Measurements from ENCODE around the gene TCFL5. TPM values are rescaled to one million over a fixed set of nuclear protein-coding genes. Genes with fewer than 3 reads are reported as not detected.

TCFL5 gene
- total RNA-seq, 2 donors from 2014 or later = 7.1 to 24.8 TPM

DNA sequence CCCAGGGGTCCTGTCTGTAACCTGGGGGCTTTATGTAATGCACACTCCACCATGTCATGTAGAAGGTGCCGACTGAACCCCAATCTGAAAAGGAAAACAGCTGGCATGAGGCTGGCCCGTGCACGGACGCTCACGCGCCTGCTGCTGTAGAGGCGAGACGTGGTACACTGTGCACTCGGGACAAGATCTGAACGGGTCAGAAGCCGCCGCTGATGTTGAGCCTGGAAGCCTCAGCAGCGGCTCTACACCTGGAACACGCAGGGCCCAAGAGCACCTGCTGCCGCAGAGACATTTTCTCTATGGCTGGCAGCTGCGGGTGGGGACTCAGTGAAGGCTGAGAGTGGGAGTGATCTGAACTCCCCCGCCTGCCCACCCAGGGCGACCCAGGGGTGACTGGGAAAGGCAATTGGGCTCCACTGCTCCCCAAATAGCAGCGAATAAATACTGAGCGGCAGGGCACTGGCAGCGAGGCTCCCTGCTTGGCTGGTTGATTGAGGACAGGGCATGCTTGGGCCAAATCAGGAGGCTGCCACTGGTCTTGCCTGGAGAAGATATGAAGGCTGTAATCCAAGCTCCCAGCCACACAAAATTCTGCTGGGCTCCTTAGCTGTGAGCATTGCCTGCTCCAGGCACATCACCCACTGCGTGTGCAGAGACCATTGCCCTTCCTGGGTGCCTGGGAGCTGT is 59.5 kb downstream of the TCFL5 start:
- H3K27me3 ChIP-seq (replicated peaks; ENCODE audit: insufficient read depth) = no peaks in the 10 kb centered on the region
- peaks cover 4 to 7% of the 10 kb centered on the region in 2 donors for H3K36me3 ChIP-seq
- TF ChIP-seq POLR2A (IDR thresholded peaks at IDR 0.05) = no peak
- TF ChIP-seq POLR2AphosphoS5 (IDR thresholded peaks at IDR 0.05) = no peak
- TF ChIP-seq, protein P1, sequence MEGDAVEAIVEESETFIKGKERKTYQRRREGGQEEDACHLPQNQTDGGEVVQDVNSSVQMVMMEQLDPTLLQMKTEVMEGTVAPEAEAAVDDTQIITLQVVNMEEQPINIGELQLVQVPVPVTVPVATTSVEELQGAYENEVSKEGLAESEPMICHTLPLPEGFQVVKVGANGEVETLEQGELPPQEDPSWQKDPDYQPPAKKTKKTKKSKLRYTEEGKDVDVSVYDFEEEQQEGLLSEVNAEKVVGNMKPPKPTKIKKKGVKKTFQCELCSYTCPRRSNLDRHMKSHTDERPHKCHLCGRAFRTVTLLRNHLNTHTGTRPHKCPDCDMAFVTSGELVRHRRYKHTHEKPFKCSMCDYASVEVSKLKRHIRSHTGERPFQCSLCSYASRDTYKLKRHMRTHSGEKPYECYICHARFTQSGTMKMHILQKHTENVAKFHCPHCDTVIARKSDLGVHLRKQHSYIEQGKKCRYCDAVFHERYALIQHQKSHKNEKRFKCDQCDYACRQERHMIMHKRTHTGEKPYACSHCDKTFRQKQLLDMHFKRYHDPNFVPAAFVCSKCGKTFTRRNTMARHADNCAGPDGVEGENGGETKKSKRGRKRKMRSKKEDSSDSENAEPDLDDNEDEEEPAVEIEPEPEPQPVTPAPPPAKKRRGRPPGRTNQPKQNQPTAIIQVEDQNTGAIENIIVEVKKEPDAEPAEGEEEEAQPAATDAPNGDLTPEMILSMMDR (IDR thresholded peaks at IDR 0.05) = no peak
- H3K4me3 ChIP-seq = no peak overlapping the region
- peaks cover 5% of the 10 kb centered on the region for H3K4me1 ChIP-seq (replicated peaks)
- intact Hi-C loops (cut with DNase I) = loop anchor here (10.0 kb wide), 1 partner anchor 297 kb away; no protein-coding TSS in a partner anchor
- no peaks in the 10 kb centered on the region for H3K9me3 ChIP-seq
- 74% methylated on average over 22 of the region's 22 CpGs for WGBS
- no peak overlapping the region for H3K27ac ChIP-seq
- DNase-seq (ENCODE audit: low spot score) = no peak

DNA sequence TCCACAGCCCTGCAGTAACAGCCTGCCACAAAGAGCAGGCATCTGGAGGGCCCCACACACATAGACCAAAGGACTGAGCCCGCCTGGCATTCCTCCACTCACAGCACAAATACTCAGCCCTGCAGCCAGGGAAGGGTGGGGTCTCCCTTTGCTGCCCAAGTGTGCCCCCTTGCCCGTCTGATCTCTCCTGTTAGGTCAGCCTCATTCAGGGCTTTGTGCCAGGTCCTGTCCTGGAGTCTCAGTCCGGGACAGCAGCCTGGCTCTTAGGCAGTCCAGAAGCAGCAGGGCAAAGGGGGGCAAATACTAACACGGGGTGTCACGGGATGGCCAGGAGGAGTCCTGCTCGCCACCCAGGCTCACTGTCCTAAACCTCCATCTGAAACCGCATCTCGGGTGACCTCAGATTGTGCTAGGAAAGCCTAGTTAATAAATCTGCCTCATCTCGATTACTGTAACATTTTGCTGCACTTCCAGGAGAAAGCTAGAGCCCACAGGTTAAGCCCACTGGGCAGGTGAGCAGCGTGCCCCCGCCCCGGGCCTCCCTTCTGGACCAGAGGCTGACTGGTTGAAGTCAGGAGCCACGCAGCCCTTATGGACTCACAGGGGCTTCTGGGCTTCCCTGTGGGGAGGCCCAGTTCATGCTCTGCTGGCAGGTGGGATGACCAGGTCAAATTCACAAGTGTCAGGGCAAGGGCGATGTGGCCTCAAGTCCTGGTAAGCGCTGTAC is 60.2 kb downstream of the TCFL5 start:
- Histone ChIP-seq H3K4me3 (no peak overlapping the region), H3K27me3 (replicated peaks; ENCODE audit: insufficient read depth) (no peaks in the 10 kb centered on the region), H3K27ac (no peak overlapping the region), H3K4me1 (replicated peaks) (peaks cover 9% of the 10 kb centered on the region), H3K36me3 (peaks cover 4 to 7% of the 10 kb centered on the region in 2 donors), H3K9me3 (no peaks in the 10 kb centered on the region)
- intact Hi-C loops (cut with DNase I) = loop anchor here (10.0 kb wide), 1 partner anchor 297 kb away; no protein-coding TSS in a partner anchor
- WGBS = 82% methylated on average over 15 of the region's 15 CpGs
- TF ChIP-seq, protein P1 (IDR thresholded peaks at IDR 0.05) = no peak
- no peak for TF ChIP-seq POLR2AphosphoS5 (IDR thresholded peaks at IDR 0.05)
- TF ChIP-seq POLR2A (IDR thresholded peaks at IDR 0.05) = no peak
- DNase-seq (ENCODE audit: low spot score) = no peak

DNA sequence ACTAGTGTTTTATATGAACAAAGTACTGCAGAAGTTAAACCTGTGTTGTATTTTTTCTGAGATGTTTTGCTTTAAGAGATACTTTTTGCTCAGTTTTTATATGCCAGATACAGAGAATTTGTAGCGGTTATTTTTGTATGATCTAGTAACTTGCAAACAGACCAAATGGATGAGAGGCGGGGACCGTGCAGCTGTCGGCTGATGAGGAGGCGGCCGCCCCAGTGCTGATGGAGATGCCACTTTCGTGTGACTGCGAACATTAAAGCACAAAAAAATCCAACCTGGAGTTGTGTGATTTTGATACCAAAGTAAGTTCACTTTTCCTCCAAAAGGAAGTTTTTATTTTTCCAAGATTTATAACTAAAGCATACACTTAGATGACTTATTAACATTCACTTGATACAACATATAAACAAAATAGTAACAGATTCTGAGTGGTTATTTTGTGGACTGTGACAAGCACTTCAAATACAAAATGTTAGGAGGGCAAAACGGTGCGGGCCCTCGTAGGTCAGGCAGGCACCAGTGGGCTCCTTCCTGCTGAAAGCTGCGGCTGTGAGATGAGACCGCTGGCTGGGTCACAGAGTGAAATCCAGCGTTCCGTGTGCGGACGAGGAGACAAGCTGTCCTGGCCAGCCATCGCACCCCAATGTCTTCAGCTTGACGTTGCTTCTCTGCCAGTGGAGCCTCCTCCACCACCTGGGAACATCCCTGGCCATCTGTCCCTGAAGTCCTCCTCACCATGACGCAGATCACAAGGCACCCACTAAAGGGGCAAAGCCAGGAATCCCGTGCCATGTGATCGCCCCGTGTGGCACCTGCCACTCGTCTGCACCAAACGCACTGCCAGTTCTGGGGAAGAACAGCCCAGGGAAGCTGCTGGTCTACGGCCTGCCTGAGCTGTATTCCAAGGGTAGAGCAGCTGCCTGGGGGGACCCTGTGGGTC is 61.0 kb downstream of the TCFL5 start:
- intact Hi-C loops (cut with DNase I) = loop anchor here (10.0 kb wide), 1 partner anchor 296 kb away; no protein-coding TSS in a partner anchor
- no peak overlapping the region for H3K4me3 ChIP-seq
- DNase-seq (ENCODE audit: low spot score) = no peak
- H3K27me3 ChIP-seq (replicated peaks; ENCODE audit: insufficient read depth) = no peaks in the 10 kb centered on the region
- TF ChIP-seq, protein P1 (IDR thresholded peaks at IDR 0.05) = no peak
- TF ChIP-seq POLR2A (IDR thresholded peaks at IDR 0.05) (no peak), POLR2AphosphoS5 (IDR thresholded peaks at IDR 0.05) (no peak)
- no peak overlapping the region for H3K27ac ChIP-seq
- no peaks in the 10 kb centered on the region for H3K9me3 ChIP-seq
- 85% methylated on average over 26 of the region's 26 CpGs for WGBS
- peaks cover 4 to 7% of the 10 kb centered on the region in 2 donors for H3K36me3 ChIP-seq
- peaks cover 9% of the 10 kb centered on the region for H3K4me1 ChIP-seq (replicated peaks)

DNA sequence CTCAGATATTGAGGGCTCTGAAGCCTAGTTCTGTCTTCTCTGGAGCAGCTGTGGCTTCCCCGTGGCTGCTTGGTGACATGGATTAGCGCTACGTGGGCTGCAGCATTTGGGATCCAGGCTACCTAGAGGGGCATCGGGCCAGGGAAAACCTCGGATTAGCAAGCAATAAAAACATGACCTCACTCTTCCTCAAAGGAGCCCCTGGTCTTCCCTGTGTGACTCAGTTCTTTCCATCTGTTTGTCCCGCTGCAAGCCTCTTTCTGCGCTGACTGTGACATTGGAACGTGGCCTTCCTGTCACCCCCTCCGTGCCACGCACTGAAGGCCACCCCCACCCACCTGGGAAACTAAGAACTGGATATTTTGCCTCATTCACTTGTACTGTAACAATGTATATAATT is 61.7 kb downstream of the TCFL5 start:
- TF ChIP-seq POLR2AphosphoS5 (IDR thresholded peaks at IDR 0.05) (no peak), POLR2A (IDR thresholded peaks at IDR 0.05) (no peak)
- TF ChIP-seq, protein P1 (IDR thresholded peaks at IDR 0.05) = no peak
- no peaks in the 10 kb centered on the region for H3K9me3 ChIP-seq

More for the DNA sequence above, 61.7 kb downstream of the TCFL5 start:
- WGBS = 83% methylated on average over 10 of the region's 10 CpGs
- Histone ChIP-seq H3K4me1 (replicated peaks) (peaks cover 9% of the 10 kb centered on the region), H3K36me3 (peaks cover 4 to 7% of the 10 kb centered on the region in 2 donors), H3K4me3 (no peak overlapping the region), H3K27ac (no peak overlapping the region), H3K27me3 (replicated peaks; ENCODE audit: insufficient read depth) (no peaks in the 10 kb centered on the region)
- DNase-seq (ENCODE audit: low spot score) = no peak
- intact Hi-C loops (cut with DNase I) = loop anchor here (10.0 kb wide), 2 partner anchors 295 to 735 kb away; partner anchors contain the start of gene TAF4
